ENCODE measurements around the gene RABGAP1L. TPM values are rescaled to one million over a fixed set of nuclear protein-coding genes. Genes with fewer than 3 reads are reported as not detected.

The RABGAP1L gene
- polyA plus RNA-seq, 1 donor, result 51.9 TPM

DNA sequence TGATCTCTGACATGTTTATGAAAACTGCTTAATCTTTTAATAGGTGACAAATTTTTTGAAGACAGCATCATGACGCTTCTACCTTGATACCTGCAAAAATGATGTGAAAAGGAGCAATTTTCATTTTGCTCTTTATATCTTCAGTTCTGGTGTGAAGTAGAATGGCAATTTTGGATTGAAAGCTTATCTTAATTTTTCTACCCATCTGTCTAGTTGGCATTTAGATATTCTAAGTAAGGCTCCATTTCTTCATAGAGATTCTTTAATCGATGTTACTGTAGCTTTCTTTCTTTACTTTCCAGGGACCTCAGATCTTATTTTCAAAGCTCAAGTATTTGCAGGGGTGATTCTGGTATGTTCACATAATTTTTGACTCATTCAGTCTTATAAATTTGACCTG, 256.2 kb downstream of the RABGAP1L start:
- Histone ChIP-seq H3K27me3 (ENCODE audit: control insufficient read depth, insufficient read depth, low read length) (no peaks in the 10 kb centered on the region), H3K36me3 (ENCODE audit: control insufficient read depth, insufficient read depth, low read length) (no peaks in the 10 kb centered on the region), H3K9me3 (ENCODE audit: control insufficient read depth, low read depth, low read length) (no peaks in the 10 kb centered on the region), H3K27ac (ENCODE audit: low read length) (no peak overlapping the region), H3K4me1 (ENCODE audit: control insufficient read depth, insufficient read depth, low read length) (no peaks in the 10 kb centered on the region), H3K4me3 (ENCODE audit: low read length) (no peak overlapping the region)
- WGBS (ENCODE audit: insufficient coverage, low lambda C conversion rate), result 100% methylated on average over 1 of the region's 2 CpGs
- DNase-seq, result no peak

DNA sequence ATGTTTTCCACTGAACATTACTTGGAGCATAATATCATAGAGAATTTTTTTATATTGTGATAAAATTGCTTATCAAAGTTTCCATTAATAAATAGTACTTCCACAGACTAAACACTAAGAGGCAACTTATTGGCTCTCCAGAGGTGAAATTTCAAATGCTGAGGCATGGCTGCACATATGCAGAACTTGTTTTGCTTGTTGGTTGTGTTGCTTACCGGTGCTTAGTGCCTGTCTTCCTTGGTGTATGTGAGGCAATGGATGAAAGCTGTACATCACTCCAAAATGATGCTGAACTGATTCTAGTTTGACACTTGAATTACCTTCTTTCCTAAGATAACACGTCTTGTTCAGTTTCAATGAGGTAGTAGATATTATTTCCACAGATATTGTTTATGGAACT, 258.6 kb downstream of the RABGAP1L start:
- DNase-seq, result no peak
- Histone ChIP-seq H3K4me3 (ENCODE audit: low read length) (no peak overlapping the region), H3K4me1 (ENCODE audit: control insufficient read depth, insufficient read depth, low read length) (no peaks in the 10 kb centered on the region), H3K27ac (ENCODE audit: low read length) (no peak overlapping the region), H3K9me3 (ENCODE audit: control insufficient read depth, low read depth, low read length) (no peaks in the 10 kb centered on the region), H3K27me3 (ENCODE audit: control insufficient read depth, insufficient read depth, low read length) (no peaks in the 10 kb centered on the region), H3K36me3 (ENCODE audit: control insufficient read depth, insufficient read depth, low read length) (no peaks in the 10 kb centered on the region)
- no CpG with 5 or more reads among the region's 2 CpGs for WGBS (ENCODE audit: insufficient coverage, low lambda C conversion rate)

GRCh38 chr1:174425121-174425520, 265.8 kb downstream of the RABGAP1L start:
- Histone ChIP-seq H3K4me1 (ENCODE audit: control insufficient read depth, insufficient read depth, low read length) (no peaks in the 10 kb centered on the region), H3K4me3 (ENCODE audit: low read length) (no peak overlapping the region), H3K9me3 (ENCODE audit: control insufficient read depth, low read depth, low read length) (no peaks in the 10 kb centered on the region), H3K27ac (ENCODE audit: low read length) (no peak overlapping the region), H3K27me3 (ENCODE audit: control insufficient read depth, insufficient read depth, low read length) (no peaks in the 10 kb centered on the region), H3K36me3 (ENCODE audit: control insufficient read depth, insufficient read depth, low read length) (no peaks in the 10 kb centered on the region)
- DNase-seq, result no peak

DNA sequence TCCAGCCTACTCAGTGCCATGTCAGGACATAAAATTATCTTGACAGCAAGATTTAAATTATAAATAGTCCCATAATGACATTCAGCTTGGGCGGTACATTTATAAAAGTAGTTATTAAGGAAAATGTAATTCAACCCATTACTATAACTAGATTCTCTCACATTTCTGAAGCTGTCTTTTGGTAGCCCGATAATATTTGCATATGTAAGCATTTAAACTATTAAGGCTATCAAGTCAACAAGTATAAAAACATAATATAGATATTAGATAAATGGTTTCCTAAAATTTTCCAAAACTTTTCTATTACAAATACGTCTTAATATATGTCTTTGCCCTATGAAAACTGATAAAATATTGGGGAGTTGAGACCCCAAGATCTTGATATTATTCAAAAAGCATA, 266.8 kb downstream of the RABGAP1L start:
- Histone ChIP-seq H3K9me3 (ENCODE audit: control insufficient read depth, low read depth, low read length) (no peaks in the 10 kb centered on the region), H3K4me3 (ENCODE audit: low read length) (no peak overlapping the region), H3K27me3 (ENCODE audit: control insufficient read depth, insufficient read depth, low read length) (no peaks in the 10 kb centered on the region), H3K4me1 (ENCODE audit: control insufficient read depth, insufficient read depth, low read length) (no peaks in the 10 kb centered on the region), H3K27ac (ENCODE audit: low read length) (no peak overlapping the region), H3K36me3 (ENCODE audit: control insufficient read depth, insufficient read depth, low read length) (no peaks in the 10 kb centered on the region)
- 100% methylated on average over 3 of the region's 3 CpGs for WGBS (ENCODE audit: insufficient coverage, low lambda C conversion rate)
- no peak for DNase-seq

GRCh38 chr1:174428033-174428432, 268.7 kb downstream of the RABGAP1L start:
- H3K9me3 ChIP-seq (ENCODE audit: control insufficient read depth, low read depth, low read length), result no peaks in the 10 kb centered on the region
- H3K27ac ChIP-seq (ENCODE audit: low read length), result no peak overlapping the region
- no peak for DNase-seq
- H3K27me3 ChIP-seq (ENCODE audit: control insufficient read depth, insufficient read depth, low read length), result no peaks in the 10 kb centered on the region
- H3K4me1 ChIP-seq (ENCODE audit: control insufficient read depth, insufficient read depth, low read length), result no peaks in the 10 kb centered on the region
- no CpG with 5 or more reads among the region's 3 CpGs for WGBS (ENCODE audit: insufficient coverage, low lambda C conversion rate)
- H3K36me3 ChIP-seq (ENCODE audit: control insufficient read depth, insufficient read depth, low read length), result no peaks in the 10 kb centered on the region
- no peak overlapping the region for H3K4me3 ChIP-seq (ENCODE audit: low read length)

GRCh38 chr1:174428739-174429138, 269.4 kb downstream of the RABGAP1L start:
- no peak for DNase-seq
- Histone ChIP-seq H3K27ac (ENCODE audit: low read length) (no peak overlapping the region), H3K9me3 (ENCODE audit: control insufficient read depth, low read depth, low read length) (no peaks in the 10 kb centered on the region), H3K4me1 (ENCODE audit: control insufficient read depth, insufficient read depth, low read length) (no peaks in the 10 kb centered on the region), H3K4me3 (ENCODE audit: low read length) (no peak overlapping the region), H3K27me3 (ENCODE audit: control insufficient read depth, insufficient read depth, low read length) (no peaks in the 10 kb centered on the region), H3K36me3 (ENCODE audit: control insufficient read depth, insufficient read depth, low read length) (no peaks in the 10 kb centered on the region)

- H3K27me3 ChIP-seq (ENCODE audit: control insufficient read depth, insufficient read depth, low read length), result no peaks in the 10 kb centered on the region
- no peak overlapping the region for H3K27ac ChIP-seq (ENCODE audit: low read length)
- H3K36me3 ChIP-seq (ENCODE audit: control insufficient read depth, insufficient read depth, low read length), result no peaks in the 10 kb centered on the region
- no peaks in the 10 kb centered on the region for H3K9me3 ChIP-seq (ENCODE audit: control insufficient read depth, low read depth, low read length)
- H3K4me3 ChIP-seq (ENCODE audit: low read length), result no peak overlapping the region
- H3K4me1 ChIP-seq (ENCODE audit: control insufficient read depth, insufficient read depth, low read length), result no peaks in the 10 kb centered on the region
- DNase-seq, result no peak
- 100% methylated on average over 1 of the region's 1 CpG for WGBS (ENCODE audit: insufficient coverage, low lambda C conversion rate)
These were observed 274.1 kb downstream of the RABGAP1L start for GRCh38 chr1:174433451-174433850.

- no peaks in the 10 kb centered on the region for H3K4me1 ChIP-seq (ENCODE audit: control insufficient read depth, insufficient read depth, low read length)
- no peak overlapping the region for H3K27ac ChIP-seq (ENCODE audit: low read length)
- no peaks in the 10 kb centered on the region for H3K27me3 ChIP-seq (ENCODE audit: control insufficient read depth, insufficient read depth, low read length)
- DNase-seq, result no peak
- H3K4me3 ChIP-seq (ENCODE audit: low read length), result no peak overlapping the region
- no peaks in the 10 kb centered on the region for H3K9me3 ChIP-seq (ENCODE audit: control insufficient read depth, low read depth, low read length)
- no peaks in the 10 kb centered on the region for H3K36me3 ChIP-seq (ENCODE audit: control insufficient read depth, insufficient read depth, low read length)
These were observed 286.0 kb downstream of the RABGAP1L start for GRCh38 chr1:174445351-174445750.

DNA sequence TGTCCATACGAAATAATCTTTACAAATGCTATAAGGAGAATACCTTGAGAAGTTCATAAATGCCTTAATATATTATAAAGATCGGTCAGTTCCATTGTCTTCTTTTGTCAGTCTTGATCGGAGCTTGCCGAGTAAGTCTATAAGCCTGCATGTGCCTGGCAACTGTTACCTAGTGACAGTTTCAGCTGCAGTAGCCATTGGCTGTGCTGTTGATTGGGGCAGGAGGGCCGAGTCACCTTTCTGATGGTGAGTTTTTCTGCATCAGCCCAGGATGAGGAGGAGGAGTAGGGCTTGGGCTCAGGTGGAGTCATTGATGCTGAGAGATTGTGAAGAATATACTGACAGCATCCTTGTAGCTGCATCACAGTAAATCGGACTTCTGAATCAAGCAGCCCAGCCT, 286.5 kb downstream of the RABGAP1L start:
- Histone ChIP-seq H3K4me3 (ENCODE audit: low read length) (no peak overlapping the region), H3K9me3 (ENCODE audit: control insufficient read depth, low read depth, low read length) (no peaks in the 10 kb centered on the region), H3K36me3 (ENCODE audit: control insufficient read depth, insufficient read depth, low read length) (no peaks in the 10 kb centered on the region), H3K27me3 (ENCODE audit: control insufficient read depth, insufficient read depth, low read length) (no peaks in the 10 kb centered on the region), H3K4me1 (ENCODE audit: control insufficient read depth, insufficient read depth, low read length) (no peaks in the 10 kb centered on the region), H3K27ac (ENCODE audit: low read length) (no peak overlapping the region)
- WGBS (ENCODE audit: insufficient coverage, low lambda C conversion rate), result 33% methylated on average over 1 of the region's 6 CpGs
- DNase-seq, result no peak

DNA sequence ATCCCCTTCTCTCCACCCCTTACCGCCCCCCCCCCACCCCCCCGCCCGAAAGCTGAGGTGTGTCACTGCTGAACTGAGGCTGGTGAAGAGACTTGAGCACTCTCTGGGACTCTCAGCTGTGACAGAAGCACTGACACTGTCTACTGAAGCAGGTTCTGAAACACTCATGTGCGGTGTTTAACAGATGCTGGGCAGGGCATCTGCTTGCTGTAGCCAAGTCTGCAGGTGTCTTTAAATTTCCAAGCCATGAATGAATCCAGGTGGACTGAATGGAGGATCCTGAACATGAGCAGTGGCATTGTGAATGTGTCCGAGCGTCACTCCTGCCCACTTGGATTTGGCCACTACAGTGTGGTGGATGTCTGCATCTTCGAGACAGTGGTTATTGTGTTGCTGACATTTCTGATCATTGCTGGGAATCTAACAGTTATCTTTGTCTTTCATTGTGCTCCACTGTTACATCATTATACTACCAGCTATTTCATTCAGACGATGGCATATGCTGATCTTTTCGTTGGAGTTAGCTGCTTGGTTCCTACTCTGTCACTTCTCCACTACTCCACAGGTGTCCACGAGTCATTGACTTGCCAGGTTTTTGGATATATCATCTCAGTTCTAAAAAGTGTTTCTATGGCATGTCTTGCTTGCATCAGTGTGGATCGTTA, 288.7 kb downstream of the RABGAP1L start, which contains the start of gene GPR52:
Gene GPR52 (plus strand): TSS at position 99 of the 665 bp plus-strand sequence. CDS start 148 bp downstream, at position 247.
- 88% methylated on average over 2 of the region's 11 CpGs for WGBS (ENCODE audit: insufficient coverage, low lambda C conversion rate)

DNA sequence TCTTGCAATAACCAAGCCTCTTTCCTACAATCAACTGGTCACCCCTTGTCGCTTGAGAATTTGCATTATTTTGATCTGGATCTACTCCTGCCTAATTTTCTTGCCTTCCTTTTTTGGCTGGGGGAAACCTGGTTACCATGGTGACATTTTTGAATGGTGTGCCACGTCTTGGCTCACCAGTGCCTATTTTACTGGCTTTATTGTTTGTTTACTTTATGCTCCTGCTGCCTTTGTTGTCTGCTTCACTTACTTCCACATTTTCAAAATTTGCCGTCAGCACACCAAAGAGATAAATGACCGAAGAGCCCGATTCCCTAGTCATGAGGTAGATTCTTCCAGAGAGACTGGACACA, 289.2 kb downstream of the RABGAP1L start:
- no peak for DNase-seq
- H3K4me3 ChIP-seq (ENCODE audit: low read length), result no peak overlapping the region
- 79% methylated on average over 3 of the region's 5 CpGs for WGBS (ENCODE audit: insufficient coverage, low lambda C conversion rate)
- no peaks in the 10 kb centered on the region for H3K36me3 ChIP-seq (ENCODE audit: control insufficient read depth, insufficient read depth, low read length)
- no peaks in the 10 kb centered on the region for H3K27me3 ChIP-seq (ENCODE audit: control insufficient read depth, insufficient read depth, low read length)
- no peaks in the 10 kb centered on the region for H3K4me1 ChIP-seq (ENCODE audit: control insufficient read depth, insufficient read depth, low read length)
- no peak overlapping the region for H3K27ac ChIP-seq (ENCODE audit: low read length)
- no peaks in the 10 kb centered on the region for H3K9me3 ChIP-seq (ENCODE audit: control insufficient read depth, low read depth, low read length)

More for the DNA sequence above, 288.7 kb downstream of the RABGAP1L start, which contains the start of gene GPR52:
- Histone ChIP-seq H3K4me1 (ENCODE audit: control insufficient read depth, insufficient read depth, low read length) (no peaks in the 10 kb centered on the region), H3K36me3 (ENCODE audit: control insufficient read depth, insufficient read depth, low read length) (no peaks in the 10 kb centered on the region), H3K27ac (ENCODE audit: low read length) (no peak within 1 kb of the TSS), H3K4me3 (ENCODE audit: low read length) (no peak within 1 kb of the TSS), H3K27me3 (ENCODE audit: control insufficient read depth, insufficient read depth, low read length) (no peaks in the 10 kb centered on the region), H3K9me3 (ENCODE audit: control insufficient read depth, low read depth, low read length) (no peaks in the 10 kb centered on the region)
- no peak for DNase-seq

Data from large intestine (tissue), 3 donors.